GM12873 (cell line): ENCODE data around the gene ELF5.

Experiments used
- TF ChIP-seq, protein P1 (sequence below): IDR thresholded peaks from 2 replicates; pipeline ENCODE4 v1.5.1; 2012; ENCODE audit warnings: low read depth, mild to moderate bottlenecking, moderate library complexity, low read length, control low read depth; ENCODE audit not compliant: insufficient read depth; ENCODE audit errors: missing control alignments

The ELF5 gene

DNA sequence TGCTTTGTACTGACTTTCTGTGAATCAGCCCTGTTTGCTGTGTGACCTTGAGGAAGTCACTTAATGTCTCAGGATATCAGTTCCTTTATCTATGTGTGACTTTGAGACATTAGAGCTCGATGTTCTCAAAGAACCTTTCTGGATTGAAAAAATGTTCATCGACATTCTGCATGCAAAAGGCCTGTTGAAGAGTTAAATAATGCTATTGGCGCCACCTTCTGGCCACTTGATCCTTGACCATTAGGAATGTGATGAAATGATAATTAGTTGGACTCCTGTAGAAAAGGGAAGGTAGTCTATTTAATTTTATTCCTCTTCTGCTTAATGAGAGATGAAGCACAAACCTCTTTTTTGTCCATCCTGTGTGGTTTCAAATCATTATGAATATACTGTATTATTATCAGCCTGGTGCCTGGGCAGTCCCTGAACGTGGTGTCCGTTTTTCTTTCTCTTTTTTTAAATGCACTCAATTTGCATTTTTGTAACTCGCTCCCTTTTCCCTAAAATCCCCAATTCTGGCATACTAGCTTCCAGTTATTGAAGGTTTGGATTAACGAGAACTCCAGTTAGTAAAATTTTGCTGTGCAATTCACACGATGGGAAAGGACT lies 20.7 kb downstream of the ELF5 start:
- TF ChIP-seq, protein P1, sequence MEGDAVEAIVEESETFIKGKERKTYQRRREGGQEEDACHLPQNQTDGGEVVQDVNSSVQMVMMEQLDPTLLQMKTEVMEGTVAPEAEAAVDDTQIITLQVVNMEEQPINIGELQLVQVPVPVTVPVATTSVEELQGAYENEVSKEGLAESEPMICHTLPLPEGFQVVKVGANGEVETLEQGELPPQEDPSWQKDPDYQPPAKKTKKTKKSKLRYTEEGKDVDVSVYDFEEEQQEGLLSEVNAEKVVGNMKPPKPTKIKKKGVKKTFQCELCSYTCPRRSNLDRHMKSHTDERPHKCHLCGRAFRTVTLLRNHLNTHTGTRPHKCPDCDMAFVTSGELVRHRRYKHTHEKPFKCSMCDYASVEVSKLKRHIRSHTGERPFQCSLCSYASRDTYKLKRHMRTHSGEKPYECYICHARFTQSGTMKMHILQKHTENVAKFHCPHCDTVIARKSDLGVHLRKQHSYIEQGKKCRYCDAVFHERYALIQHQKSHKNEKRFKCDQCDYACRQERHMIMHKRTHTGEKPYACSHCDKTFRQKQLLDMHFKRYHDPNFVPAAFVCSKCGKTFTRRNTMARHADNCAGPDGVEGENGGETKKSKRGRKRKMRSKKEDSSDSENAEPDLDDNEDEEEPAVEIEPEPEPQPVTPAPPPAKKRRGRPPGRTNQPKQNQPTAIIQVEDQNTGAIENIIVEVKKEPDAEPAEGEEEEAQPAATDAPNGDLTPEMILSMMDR = peak; percentile 56

DNA sequence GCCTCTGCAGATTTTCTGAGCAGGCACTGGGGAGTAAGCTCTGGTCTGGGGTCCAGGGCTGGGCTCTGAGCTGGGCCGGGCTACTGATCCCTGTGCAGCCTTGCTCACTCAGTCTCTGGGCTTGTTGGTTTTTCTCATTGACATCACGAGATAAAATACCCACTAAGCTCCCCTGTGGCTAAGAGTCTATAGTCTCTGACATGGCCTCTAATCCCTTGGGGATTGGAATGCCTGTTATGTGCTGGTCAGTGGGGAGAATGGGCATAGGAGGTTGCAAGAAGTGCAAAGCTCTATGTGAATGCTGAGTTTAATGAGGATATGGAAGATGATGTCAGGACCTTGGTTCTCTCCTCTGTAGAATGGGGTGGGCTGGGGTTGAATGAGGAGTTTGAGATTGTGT lies 23.3 kb downstream of the ELF5 start:
- TF ChIP-seq, protein P1 = no peak

DNA sequence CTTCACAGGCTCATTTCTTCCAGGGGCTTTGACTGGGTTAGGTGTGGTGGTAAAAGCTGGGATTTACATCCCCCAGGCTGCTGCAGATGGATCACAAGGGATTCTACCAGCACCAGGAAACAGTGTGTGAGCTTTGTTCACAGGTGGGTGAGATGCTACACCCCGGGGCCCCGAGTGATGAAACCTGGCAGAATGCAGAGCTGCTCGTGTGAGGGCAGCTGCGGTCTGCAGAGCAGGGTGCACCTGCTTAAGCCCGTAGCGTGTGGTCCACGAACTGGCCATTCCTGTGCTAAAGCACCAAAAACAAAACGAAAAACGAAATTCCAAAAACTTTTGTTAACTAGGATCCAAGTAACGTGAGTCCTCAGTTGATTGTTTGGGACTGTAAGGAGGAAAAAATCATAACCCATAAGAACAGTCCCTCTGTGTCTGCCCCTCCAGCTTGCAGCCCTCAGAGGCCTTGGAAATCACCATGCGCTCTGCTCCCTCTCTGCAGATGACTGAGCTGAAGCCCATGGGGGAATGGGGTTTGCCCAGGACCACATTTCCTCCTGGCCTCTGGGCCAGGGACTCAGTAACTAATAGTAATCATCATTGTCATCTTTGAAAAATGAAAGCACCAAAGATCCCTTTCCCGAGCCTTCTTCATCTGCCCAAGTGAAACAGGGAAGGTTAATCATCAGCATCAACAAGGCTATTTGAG lies 24.6 kb downstream of the ELF5 start:
- TF ChIP-seq, protein P1 = no peak

DNA sequence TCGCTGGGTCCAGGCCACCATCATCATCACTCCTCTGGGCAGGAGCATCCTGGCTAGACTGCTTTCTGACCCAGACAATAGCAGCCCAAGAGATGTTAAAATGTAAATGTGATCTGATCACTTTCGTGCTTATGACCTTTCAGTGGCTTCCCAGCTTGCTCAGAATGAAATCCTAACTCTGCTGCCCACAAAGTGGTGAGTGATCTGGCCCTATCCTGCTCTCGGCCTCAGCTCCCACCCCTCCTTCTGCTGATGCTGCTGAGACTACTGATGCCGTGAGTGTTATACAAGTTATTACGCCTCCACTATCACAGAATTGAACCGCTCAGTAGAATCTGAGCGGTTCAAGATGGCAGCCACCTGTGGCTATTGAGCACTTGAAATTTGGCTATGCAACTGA lies 26.2 kb downstream of the ELF5 start:
- TF ChIP-seq, protein P1 = no peak

DNA sequence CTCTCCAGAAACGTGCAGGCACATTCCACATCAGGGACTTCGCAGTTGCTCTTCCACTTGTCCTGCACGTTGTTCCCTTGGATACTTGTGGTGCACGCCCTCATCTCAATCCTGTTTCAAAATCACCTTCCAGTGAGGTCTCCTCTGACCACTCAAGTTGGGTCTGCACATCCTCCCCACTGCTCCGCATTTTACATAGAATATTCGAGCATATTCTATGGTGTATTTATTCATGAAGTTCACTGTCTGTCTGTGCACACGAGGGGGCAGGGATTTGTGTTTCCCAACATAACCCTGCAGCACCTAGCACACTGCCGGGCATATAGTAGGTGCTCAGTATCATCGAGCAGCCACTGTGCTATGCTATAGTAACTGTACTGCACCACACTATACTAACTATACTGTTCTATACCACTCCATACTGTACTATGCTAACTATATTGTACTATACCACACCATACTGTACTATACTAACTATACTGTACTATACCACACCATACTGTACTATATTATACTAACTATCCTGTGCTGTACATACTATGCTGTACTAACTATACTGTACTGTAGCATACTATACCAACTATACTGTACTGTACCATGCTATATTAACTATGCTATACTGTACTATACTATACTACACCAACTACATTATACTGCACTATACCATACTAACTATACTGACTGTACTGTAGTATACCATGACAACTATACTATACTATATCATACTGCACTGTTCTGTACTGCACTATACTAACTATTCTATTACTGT lies 30.3 kb downstream of the ELF5 start:
- TF ChIP-seq, protein P1 = no peak

DNA sequence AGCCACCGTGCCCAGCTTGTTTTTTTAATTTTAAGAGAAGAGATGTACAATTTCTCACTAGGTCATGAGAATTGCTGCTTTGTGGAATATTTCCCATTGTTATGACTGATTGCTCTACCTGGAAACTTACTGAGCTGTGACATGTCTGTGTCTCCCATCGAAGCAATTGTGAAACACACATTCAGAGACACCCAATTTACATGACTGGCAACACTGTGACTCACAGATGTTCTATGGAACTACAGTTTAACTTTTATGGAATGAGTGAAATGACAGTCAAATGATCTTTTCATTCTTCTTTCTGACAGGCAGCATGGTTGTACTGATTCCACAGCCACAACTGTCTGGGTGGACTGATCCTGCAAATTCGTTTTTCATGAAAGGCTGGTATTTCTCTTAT lies 32.3 kb downstream of the ELF5 start:
- TF ChIP-seq, protein P1 = no peak

DNA sequence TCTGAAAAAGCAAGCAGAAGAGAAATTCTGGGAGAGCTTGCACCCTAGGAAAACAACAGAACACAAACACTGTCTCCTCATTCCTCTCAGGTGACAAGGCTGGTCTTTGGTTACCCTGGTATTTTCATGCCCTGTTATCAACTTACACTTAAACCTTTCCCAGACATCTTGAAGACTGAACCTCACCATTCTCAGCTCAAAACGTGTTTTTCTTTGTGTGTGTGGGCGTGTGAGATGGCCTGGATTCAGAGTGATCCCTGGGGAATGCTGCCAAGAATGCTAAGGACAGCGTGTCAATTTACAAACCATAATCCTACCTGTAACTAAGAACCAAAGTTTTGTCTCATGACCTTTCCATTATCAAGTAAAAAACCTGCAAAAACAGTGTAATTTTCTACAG lies 33.3 kb downstream of the ELF5 start:
- TF ChIP-seq, protein P1 = no peak
